ENCODE data around the gene ZC3H7A.

The ZC3H7A gene

GRCh38 chr16:11768849-11769248 is 28.2 kb downstream of the ZC3H7A start:
- no peak for DNase-seq

DNA sequence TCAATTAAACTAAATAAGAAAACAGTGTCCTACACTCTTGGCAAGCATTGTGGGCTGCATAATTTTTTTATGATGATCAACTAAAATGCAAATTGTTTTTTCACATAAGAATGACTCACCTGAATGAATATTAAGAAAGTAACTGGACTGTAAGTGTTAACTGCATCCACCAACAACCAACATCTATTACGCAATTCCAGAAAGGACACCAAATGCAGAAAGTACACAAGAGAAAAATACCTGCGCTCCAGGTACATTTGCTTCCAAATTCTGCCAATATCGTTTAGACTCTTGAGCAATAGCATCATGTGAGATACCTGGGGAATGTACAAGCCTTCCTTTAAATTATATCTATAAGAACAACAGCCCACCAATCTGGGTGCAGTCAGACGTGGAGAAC is 34.6 kb downstream of the ZC3H7A start:
- DNase-seq = no peak

GRCh38 chr16:11759997-11760396 is 37.1 kb downstream of the ZC3H7A start:
- no peak for DNase-seq

DNA sequence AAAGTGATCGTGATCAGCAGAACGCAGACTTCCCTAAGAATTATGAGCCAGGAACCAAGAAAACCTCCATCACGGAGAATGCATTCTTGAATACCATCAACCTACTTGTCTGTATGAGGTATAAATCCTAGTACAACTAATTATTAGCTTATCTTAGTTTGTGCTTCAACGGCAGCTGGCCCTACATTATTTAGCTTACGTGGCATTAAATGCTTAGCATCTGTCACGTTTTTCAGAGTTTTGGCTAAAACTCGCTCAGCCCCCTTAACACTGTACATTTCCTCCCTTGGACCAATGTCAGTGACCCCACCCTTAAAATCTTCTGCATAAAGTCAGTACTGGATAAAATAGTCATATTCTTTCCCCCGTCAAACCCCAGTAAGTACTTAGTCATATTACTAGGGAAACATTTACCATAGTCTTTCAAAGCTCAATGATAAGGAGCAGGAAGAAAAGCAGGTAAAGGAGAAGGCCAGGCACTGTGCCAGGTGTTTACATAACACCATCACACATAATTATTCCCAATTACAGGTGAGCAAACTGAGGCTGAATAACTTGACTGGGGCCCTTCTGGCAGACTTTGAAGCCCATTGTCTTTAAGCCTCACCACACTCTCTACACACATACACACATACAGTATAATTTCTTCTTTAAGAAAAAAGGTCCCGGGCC is 37.8 kb downstream of the ZC3H7A start:
- DNase-seq = no peak

GRCh38 chr16:11757671-11758545 is 39.1 kb downstream of the ZC3H7A start:
- no peak for DNase-seq

GRCh38 chr16:11756248-11756647 is 40.8 kb downstream of the ZC3H7A start:
- no peak for DNase-seq

GRCh38 chr16:11755022-11755760 is 41.9 kb downstream of the ZC3H7A start:
- DNase-seq = no peak

DNA sequence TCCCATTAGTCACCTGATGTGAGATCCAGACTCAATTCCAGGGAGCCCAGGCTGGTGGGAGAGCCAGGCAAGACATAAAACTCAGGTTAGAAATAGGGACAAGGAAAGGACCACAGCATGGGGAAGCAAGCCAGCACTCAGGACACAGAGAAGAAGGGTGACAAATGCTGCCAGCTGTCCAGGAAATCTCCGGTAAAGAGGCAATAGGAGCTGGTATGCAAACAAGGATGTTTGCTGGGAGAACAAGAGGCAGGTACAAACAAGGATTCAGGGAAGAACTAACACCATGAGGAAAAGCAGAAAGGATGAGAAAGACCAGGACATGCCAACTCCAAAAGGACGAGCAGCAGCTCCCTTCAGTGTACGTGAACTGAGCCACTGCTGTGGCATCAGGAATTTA is 44.2 kb downstream of the ZC3H7A start:
- no peak for DNase-seq

DNA sequence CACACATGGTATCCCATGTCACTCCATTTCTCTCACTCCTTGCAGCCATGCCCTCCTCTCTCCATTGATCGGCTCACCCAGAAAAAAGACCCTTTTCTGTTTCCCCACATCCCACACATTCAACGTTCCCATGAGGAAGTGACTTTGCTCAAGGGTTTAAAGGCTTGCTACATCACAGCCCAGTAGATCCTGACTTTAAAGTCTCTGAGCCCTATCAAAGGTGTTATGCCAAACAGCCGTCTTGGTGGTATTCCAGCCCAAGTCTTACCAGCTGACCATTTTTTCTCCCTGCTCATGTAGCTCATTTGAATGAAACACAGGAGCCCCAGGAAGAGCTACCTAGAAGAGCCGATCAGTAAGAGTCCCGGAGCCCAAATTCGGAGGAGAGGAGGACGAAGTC is 47.0 kb downstream of the ZC3H7A start:
- no peak for DNase-seq

GRCh38 chr16:11748404-11749254 is 48.4 kb downstream of the ZC3H7A start:
- no peak for DNase-seq

- no peak for DNase-seq
Measured at GRCh38 chr16:11747949-11748403, 49.1 kb downstream of the ZC3H7A start.

DNA sequence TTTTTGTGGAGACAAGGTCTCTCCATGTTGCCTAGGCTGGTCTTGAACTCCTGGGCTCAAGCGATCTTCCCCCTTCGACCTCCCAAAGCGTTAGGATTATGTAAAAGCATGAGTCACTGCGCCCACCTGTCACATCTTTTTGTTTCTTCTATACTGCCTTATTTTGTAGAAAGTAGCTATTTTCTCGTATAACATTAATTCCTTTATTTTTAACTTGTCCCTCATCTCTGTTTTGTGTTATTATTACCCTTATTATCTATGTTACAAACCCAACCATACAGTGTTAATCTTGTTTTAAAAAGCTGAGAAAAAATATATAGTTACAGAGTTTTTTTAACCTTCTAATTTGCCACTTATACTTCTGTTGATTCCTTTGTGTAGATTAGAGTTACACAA is 53.0 kb downstream of the ZC3H7A start:
- no peak for DNase-seq

- DNase-seq = peak; percentile 4
Measured at GRCh38 chr16:11743308-11744074, 53.6 kb downstream of the ZC3H7A start.

DNA sequence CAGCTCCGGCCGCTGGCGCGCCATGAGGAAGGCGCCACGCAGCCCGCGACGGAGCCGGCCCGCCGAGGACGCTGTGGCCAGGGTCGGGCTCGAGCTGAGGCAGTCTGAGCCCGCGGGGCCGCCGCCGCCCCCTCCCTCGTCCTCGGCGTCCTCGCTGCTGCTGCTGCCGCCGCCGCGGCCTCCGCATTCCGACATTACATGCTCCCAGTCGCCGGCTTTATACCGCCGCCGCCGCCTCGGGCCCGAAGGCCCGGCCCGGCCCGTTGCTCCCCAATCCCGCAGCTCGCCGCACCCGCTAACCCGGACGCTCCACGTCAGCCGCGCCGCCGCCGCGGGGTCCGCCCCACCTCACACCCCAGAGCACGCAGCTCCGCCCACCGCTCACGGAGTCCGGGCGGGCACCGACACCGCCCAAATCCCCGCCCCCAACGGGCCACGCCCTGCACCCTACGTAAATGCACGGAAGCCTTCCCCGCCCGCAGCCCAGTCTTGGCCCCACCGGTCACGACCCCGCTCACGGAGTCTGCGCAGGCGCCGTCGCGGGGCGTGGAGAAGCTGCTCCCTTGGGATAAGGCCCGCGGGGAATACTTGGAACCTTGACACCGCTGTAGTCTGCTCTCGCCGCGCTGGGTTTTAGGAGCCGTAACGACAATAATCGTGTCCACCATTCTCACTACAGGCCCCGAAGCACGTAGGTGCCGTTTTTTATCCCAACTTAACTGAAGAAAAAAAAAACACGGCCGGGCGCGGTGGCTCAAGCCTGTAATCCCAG is 54.3 kb downstream of the ZC3H7A start, which contains the start of gene TXNDC11:
Gene TXNDC11, minus strand, starts transcription at position 322 of the 772 bp plus-strand sequence. Its CDS starts 127 bp downstream, at position 195.
- DNase-seq = peak; percentile 99

DNA sequence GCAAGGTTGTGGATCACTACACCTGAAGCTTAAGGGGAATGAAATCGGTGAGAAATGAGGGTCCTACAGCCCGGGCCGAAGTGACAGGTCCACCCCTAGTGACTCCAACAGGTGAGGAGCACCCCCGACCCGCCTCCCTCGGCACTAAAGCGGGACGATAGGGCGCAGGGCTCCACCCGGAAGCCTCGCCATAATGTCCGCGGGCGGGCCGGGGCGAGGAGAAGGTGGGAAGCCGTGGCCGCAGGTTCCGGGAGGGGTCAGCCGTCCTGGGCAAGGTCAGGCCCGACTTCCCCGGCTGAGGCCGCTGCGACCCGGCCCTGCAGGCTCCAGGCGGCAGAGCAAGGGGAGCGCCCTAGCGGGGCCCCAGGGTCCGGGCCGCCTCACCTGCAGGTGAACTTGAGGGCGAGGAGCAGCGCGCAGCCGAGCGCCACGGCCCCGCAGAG is 54.9 kb downstream of the ZC3H7A start:
- no peak for DNase-seq

GRCh38 chr16:11740567-11740966 is 56.5 kb downstream of the ZC3H7A start:
- DNase-seq = no peak

DNA sequence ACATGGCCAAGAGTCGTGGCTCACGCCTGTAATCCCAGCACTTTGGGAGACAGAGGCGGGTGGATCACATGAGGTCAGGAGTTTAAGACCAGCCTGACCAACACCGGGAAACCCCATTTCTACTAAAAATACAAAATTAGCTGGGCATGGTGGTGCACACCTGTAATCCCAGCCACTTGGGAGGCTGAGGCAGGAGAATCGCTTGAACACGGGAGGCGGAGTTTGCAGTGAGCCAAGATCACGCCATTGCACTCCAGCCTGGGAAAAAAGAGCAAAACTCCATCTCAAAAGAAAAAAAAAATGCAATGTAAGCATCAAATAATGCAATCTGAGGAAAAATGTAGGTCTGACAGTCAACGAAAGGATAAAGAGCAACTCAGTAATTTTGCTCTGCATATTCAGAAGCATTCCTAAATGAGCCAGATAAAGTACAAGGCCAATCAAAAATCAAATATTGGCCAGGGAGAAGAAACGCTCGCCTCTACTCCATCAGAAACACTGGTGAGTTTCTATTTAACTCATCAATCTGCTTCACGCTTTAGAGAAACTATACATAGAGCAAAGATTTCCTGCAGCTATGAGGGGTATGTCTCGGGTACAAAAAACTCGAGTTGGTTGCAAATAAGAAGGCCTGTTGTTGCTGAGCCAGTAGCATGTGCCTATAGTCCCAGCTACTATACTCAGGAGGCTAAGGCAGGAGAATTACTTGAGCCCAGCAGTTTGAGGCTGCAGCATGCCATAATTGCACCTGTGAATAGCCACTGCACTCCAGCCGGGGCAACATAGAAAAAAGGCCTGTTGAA is 58.1 kb downstream of the ZC3H7A start:
- no peak for DNase-seq

DNA sequence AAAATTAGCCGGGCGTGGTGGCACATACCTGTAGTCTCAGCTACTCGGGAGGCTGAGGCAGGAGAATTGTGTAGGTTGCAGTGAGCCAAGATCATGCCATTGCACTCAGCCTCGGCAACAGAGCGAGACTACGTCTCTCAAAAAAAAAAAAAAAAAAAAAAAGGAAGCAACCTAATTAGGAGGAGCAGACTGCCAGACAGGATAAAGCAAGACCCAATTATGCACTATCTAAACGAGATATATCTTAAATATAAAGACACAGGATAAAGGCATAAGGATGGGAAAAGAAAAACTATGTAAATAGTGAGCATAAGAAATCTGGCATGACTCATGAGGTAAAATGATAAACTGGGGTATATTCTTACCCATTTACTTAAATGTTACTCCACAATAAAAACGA is 59.3 kb downstream of the ZC3H7A start:
- DNase-seq = no peak

DNA sequence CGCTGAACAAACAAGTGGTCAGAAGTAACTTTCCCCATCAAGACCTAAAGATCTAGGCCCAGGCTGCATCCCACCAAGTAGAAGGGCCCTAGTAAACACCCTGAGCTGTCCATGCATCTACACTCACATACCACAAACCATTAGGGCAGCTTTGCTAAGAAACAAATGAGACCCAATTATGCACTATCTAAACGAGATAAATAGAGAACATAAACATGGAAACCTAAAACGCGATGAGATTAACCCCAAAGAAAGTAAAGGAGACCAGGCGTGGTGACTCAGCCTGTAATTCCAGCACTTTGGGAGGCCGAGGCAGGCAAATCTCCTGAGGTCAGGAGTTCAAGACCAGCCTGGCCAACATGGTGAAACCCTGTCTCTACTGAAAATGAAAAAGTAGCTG is 60.2 kb downstream of the ZC3H7A start:
- no peak for DNase-seq

- DNase-seq = no peak
Measured at GRCh38 chr16:11735787-11736186, 61.3 kb downstream of the ZC3H7A start.
